GM19467 (cell line): ENCODE results near the gene MOSMO.
"Not testable (repeated sequence)": the region's sequence is repeated elsewhere in the genome, so short reads cannot be mapped to it uniquely, and the experiment has no call there.

Source experiments
- ATAC-seq: cut with Tn5 transposase; IDR thresholded peaks from one replicate; pipeline ENCODE4 v1.9.1; 2021; ENCODE audit warnings: mild to moderate bottlenecking, moderate library complexity; ENCODE audit not compliant: unreplicated experiment

MOSMO gene

GRCh38 chr16:22043882-22044281, 36.0 kb downstream of the MOSMO start:
- not testable (repeated sequence) for ATAC-seq

GRCh38 chr16:22045888-22046287, 38.0 kb downstream of the MOSMO start:
- ATAC-seq, result not testable (repeated sequence)

DNA sequence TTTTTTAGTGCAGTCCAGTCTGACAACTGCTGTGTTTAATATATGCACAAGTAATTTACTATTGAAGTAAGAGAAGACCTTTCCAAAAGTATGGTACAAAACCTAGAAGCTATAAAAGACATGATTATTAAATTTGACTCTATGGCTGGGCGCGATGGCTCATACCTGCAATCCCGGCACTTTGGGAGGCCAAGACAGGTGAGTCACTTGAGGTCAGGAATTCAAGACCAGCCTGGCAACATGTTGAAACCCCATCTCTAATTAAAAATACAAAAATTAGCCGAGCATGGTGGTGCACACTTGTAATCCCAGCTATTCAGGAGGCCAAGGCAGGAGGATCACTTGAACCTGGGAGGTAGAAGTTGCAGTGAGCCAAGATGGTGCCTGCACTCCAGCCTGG, 43.1 kb downstream of the MOSMO start:
- ATAC-seq, result no peak

GRCh38 chr16:22052980-22053379, 45.1 kb downstream of the MOSMO start:
- no peak for ATAC-seq

GRCh38 chr16:22053921-22054341, 46.0 kb downstream of the MOSMO start:
- ATAC-seq, result no peak

DNA sequence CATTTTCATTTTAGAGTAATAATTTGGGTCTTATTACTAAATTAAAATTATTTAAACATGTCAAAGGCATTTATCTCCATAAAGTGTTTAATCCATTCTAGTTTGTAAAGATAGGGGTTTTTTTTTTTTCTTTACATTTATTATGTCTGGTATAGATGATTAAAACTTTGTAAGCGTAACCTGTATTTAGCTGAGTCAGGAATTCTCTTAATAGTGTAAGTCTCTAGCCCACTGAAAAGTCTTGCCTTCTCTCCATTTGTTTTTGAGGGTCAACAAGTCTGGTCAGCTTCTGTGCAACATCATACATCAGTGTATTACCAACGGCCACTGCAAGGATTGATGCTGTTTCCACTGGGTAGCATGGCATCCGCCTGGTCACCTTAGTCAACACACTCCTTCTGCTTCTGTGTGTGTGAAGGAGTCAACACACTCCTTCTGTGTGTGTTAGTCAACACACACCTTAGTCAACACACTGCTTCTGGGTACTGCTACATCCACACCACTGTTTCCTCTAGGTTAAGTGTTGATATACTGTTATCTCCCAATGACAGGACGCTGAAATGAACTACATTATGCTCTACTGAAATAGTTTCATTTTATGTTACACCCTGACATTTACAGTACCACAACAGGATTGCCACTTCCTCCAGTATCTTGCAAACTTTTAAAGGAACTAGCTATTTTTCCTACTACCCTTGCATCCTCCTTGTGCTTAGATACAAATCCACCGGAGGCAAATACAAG, 47.1 kb downstream of the MOSMO start:
- ATAC-seq, result no peak

DNA sequence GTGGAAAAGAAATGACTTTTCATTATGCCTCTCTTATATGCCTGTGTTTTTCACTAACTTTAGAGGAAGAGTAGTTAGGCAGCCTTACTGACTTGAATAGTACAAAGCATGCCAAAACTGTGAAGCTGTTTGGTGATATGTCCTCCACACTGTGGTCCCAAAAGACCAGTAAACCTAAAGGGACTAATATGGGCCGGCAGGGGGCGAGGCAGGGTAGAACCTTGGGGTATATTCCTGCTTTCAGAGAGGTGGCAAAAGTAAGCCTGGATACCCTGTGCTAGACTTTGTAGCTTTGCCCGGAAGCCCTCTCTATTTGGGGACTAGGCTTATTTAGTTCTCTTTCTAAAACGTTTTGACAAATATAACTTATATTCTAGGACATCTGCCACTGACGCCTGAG, 48.0 kb downstream of the MOSMO start:
- no peak for ATAC-seq

GRCh38 chr16:22063888-22064467, 56.1 kb downstream of the MOSMO start:
- no peak for ATAC-seq

DNA sequence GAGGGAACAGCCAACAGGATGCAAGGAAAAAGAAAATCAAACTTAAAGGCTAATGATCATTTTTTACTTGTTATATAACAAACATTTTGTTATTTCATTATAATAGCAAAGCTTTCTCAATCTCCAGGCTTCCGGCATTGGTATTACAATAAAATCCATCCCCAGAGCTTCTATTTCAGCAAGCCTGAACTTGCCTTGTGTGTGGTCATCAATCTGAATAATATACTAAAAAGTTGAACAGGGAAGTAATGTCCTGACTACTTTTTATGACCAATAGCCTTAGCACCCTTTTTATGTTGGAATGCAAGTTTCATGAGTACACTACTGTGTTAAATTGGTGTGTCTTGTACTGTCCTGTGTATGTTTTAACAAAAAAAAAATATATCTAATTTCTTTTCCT, 57.3 kb downstream of the MOSMO start:
- no peak for ATAC-seq

- no peak for ATAC-seq
These were observed 62.7 kb downstream of the MOSMO start for GRCh38 chr16:22070361-22071330.

DNA sequence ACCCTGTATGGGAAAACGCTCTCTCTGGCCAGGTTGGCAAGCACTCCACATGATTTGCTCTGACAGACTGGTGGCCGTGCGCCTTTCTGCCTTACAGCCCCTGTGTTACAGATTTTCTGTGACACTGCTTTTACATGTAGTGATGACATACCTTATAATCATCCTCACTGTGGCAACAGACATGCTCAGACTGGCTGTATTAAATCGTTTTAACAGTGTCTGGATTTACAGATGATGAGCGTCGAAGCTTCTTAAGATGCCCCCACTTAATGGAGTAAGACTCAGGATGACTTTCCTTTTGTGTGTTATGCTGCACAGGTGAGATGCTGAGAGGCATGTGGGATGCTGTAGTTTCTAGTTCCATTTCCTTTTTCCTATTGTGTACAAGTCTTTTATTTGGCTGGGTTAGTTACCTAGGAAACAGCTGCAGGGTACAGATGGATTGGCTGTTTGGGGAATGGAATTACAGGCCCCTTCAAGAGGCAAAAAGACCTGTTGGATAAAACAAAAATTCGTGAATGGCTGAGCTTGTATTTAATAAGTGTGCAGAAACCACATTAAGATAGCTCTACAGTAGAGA, 63.5 kb downstream of the MOSMO start:
- no peak for ATAC-seq

- no peak for ATAC-seq
These were observed 65.4 kb downstream of the MOSMO start for GRCh38 chr16:22073350-22073749.

- ATAC-seq, result no peak
These were observed 67.3 kb downstream of the MOSMO start for GRCh38 chr16:22075043-22075757.

DNA sequence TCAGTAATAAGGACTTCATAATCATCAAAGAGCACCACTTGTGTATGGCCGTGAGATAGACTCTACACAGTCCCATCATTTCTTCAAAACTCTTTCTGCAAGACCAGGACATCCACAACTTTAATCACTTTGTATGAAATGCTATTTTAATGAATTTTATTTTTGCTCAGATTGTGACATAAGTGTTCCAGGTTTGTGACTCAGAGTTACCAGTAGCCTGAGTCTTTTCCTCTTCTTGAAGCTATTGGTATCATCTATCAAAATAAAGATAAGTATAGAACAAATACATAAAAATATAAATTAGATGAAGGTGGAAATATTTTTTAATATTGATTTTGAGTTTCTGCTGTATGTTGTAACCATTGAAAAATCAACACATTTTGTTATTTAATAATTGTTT, 67.9 kb downstream of the MOSMO start:
- ATAC-seq, result no peak

- no peak for ATAC-seq
These were observed 69.9 kb downstream of the MOSMO start for GRCh38 chr16:22077700-22078313.

DNA sequence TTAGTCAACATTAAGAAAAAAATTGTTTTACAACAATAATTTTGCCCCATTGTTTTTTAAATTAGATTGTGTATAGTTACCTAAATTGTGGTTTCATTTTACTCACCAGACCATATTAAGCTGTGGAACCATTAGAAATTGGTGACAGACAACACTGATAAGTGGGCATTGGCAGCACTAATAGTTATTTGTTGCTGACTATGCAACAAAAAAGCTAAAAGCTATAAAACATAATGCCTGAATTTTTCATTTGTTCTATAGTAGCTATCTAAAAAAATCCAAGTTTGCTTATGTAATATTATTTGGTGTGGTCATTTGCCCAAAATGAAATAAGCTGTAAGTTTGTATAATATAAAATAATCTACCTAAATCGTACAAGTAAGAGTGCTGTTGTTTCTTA, 70.7 kb downstream of the MOSMO start:
- ATAC-seq, result no peak

DNA sequence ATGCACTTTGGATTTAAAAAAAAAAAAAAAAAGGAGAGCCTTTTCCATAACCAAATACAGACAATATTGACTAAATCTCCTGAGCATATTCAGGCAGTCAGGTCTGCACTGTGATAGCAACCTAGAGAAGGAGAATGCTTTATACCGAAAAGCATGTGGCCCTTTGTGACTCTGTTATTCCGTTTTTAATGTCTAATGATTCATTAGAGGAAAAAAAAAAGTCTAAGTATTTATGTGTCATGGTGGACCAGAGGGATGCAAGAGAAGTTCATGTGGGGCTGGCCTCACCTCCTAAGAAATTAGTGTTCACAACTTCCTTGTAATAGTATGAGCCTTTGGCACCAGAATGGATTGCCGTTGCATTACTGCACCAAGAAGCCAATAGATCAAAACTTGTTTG, 73.1 kb downstream of the MOSMO start:
- no peak for ATAC-seq

DNA sequence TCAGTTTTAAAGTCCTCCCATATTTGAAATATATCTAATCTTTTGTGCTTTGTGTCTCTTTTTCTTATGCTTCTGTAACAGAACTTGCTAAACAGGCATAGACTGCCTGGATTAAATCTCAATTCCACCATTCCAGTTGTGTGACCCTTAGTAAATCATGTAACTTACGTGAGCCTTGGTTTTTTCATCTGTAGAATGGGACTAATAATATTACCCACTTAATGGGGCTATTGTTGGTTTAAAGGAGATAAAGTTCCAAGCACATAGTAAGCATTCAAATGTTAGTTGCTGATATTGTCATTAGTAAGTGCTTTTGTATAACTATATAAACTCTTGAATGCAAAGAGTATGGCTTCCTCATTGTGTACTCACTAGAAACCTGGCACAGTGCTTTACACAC, 78.5 kb downstream of the MOSMO start:
- ATAC-seq, result no peak

DNA sequence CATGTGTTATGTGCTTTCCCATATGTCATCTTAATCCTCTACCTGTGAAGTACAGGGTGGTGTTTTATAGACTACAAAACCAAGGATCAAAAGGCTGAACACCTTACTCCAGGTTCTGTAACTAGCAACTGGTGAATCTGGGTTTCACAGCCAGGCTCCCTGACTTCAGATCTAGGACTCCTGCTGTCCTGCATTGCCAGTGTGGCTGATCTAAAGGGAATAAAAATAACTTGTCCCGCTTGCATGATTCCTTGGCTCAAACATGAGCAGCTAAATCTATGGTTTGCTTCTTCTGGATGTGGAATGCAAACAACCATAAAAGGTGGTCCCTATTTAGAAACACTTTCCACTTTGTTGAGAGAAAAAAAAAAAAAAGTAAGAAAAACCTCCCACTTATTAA, 80.7 kb downstream of the MOSMO start:
- ATAC-seq, result no peak

DNA sequence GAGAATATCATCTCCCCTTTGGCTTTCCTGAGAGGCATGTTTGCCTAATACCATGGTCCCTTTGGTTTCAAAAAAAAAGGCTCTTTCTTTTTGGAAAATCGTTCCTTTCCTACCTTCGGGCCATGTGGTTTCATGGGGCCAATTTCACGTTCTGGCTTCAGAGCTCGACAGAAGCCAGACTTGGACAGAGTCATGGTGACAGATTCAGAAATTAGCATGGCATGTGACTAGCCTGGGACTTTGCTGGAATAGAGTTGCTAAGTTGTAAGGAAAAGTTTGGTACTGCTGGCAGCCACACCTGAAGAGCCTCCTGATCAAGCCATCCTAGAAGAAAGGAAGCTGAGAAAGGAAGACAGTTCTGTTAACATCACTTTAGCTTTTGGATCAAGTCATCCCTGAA, 82.0 kb downstream of the MOSMO start:
- ATAC-seq, result no peak
